Pons (tissue), 1 donor: ENCODE measurements around the gene TPT1.
A peak's percentile ranks its signal among the peaks of the same experiment; 100 is the strongest.
"Not testable (repeated sequence)": the region's sequence is repeated elsewhere in the genome, so short reads cannot be mapped to it uniquely, and the experiment has no call there.

Experiments used
- DNase-seq: peaks from one replicate; pipeline ENCODE4 v3.0.0-alpha.2; 2016; ENCODE audit warnings: low spot score

Gene TPT1

GRCh38 chr13:45367358-45367757 is 26.4 kb upstream of the TPT1 start:
- DNase-seq, result no peak

DNA sequence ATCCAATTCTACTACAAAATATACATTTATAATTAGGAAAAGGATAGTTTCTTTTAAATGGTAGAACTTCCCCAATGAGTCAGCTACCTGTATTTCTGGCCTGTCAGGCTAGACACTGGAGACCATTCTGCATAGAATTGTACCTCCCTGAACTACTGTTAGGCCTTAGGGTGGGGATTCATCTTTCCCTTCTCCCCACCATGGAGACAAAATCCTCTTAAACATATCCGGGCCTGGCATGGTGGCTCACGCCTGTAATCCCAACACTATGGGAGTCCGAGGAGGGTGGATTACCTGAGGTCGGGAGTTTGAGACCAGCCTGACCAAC is 24.5 kb upstream of the TPT1 start:
- DNase-seq, result no peak

- DNase-seq, result no peak
Observed at GRCh38 chr13:45364876-45365557, 24.0 kb upstream of the TPT1 start.

DNA sequence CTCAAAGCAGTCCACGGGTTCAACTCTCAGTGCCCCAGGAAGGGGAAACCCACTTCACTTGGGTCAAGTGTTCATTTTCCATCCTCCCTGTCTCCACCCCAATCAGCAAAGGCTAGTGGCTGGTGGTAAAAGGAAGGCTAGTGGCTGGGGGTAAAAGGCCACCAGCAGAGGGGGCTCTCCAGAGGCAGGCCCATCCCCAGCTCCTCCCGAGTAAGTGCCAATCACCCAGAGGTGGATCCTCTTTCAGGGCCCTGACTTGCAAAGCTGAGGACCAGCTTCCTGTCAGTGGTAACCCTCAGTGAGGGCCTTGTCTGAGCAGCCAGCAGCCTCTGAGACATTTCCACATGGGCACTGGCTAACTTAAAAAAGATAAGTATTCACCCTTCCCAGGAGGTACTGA is 22.0 kb upstream of the TPT1 start:
- DNase-seq, result no peak

- DNase-seq, result no peak
Observed at GRCh38 chr13:45361596-45362206, 20.7 kb upstream of the TPT1 start.

- DNase-seq, result no peak
Observed at GRCh38 chr13:45356966-45357672, 16.1 kb upstream of the TPT1 start.

GRCh38 chr13:45353895-45354294 is 12.9 kb upstream of the TPT1 start:
- DNase-seq, result no peak

- no peak for DNase-seq
Observed at GRCh38 chr13:45352031-45352430, 11.0 kb upstream of the TPT1 start.

GRCh38 chr13:45350152-45350551 is 9.2 kb upstream of the TPT1 start:
- DNase-seq, result no peak

- DNase-seq, result no peak
Observed at GRCh38 chr13:45349438-45349837, 8.5 kb upstream of the TPT1 start.

- DNase-seq, result not testable (repeated sequence)
Observed at GRCh38 chr13:45344064-45344463, 3.1 kb upstream of the TPT1 start.

GRCh38 chr13:45343102-45343501 is 2.1 kb upstream of the TPT1 start:
- not testable (repeated sequence) for DNase-seq

- DNase-seq, result not testable (repeated sequence)
Observed at GRCh38 chr13:45342668-45343067, 1.7 kb upstream of the TPT1 start.

DNA sequence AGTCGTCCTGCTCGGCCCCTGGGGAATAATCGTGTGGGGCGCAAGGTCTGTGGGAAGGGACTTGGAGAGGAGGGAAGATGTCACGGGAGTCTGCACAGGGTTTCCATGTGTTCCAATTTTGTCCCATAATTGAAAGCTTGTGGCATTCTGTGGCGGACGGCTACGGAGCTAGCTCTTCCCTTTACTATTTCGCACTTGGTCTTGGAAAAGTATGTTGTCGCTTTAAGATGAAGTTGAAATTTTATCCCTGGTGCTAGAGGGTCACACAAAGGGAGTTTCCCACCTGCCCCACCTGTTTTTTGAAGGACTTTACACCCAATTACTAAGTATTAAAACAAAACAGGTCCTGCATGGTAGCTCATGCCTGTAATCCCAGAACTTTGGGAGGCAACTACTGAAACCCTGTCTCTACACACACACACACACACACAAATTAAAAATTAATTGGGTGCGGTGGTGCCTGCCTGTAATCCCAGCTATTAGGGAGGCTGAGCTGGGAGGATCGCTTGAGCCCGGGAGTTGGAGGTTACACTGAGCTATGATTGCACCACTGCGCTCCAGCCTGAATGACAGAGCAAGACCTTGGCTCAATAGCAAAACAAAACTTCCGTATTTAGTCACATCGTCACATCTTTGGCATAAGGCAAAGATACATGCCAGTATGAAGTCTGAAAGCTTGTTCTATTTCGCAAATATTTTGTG is 967 bp upstream of the TPT1 start:
- no peak for DNase-seq

GRCh38 chr13:45340422-45341033 is 455 bp downstream of the TPT1 start:
- DNase-seq, result peak; percentile 90

GRCh38 chr13:45339867-45340266 is 1.1 kb downstream of the TPT1 start:
- no peak for DNase-seq

DNA sequence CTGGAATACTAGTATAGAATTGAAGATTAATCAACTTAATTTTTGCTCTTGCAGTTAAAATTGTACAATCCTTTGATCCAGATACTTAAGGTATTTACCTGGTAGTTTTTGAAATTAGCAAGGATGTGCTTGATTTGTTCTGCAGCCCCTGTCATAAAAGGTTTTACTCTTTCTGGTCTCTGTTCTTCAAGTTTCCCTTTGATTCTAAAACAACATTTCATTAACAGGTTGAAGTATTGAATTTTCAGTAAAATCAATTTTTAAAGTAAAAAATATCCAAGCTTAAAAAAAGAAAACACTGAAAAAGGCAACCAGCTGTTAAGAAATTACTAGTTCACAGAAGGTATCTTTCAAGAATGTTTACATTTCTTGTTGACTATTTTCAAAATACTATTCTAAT is 1.6 kb downstream of the TPT1 start:
- no peak for DNase-seq

DNA sequence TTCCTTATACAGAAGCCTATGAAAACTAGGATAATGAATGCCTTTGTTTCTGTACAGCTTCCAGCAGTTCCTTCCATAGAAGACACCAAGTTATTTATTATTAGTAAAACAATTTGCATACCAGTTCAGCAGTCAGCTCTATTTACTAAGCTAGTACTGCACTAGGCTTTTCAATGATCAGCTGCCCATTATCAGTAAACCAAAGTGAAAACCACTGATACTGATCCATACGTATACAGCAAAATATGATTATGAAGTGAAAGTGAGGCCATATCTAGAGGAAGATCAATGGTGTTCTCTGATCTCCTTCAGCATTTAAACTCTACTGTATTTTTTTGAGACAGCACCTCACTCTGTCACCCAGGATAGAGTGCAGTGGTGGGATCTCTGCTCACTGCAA is 3.2 kb downstream of the TPT1 start:
- no peak for DNase-seq

DNA sequence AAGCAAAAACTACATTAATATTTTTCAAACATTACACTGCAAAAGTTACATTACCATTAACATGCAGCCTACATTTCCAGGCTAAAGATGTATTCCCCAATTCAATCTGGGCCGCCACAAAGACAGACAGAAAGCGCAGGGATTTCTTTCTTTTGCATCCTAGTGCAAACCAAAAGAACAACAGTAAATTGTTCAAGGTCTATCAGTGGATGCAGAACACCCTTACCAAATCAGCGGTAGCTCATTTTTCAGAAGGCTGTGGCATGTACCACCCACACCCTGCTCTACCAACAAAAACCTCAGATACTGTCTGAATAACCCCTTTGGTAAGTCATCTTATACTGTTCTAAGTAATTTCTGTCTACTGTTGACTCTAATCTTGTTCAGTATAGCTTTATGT is 3.6 kb downstream of the TPT1 start:
- no peak for DNase-seq

DNA sequence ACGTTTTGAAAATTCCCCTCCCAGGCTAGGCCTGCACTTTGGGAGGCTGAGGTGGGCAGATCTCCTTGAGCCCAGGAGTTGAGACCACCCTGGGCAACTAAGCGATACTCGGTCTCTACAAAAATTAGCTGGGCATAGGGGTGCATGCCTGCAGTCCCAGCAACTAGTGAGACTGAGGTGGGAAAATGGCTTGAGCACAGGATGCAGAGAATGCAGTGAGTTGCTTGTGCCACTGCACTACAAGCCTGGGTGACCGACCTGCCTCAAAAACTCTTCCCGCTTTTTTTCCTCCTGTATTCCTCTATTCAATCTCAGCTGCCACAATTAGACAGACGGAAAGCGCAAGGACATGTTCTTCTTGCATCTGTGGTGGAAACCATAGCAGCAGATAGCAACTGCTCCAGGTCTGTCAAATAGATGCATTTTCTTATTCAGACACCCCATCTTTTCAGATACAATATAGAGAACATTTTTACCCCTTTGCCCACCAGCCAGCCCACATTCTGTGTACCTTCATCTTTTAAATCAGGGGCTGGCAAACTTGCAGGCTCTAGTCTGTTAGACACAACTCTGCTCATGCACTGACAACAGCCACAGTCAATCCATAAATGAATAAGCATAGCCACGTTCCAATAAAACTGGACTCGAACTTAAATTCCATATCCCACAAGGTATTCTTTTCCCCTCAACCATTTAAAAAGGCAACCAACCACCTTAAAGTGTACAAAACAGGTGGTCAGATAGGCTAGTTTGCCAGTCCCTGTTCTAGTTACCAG is 4.8 kb downstream of the TPT1 start:
- DNase-seq, result no peak

DNA sequence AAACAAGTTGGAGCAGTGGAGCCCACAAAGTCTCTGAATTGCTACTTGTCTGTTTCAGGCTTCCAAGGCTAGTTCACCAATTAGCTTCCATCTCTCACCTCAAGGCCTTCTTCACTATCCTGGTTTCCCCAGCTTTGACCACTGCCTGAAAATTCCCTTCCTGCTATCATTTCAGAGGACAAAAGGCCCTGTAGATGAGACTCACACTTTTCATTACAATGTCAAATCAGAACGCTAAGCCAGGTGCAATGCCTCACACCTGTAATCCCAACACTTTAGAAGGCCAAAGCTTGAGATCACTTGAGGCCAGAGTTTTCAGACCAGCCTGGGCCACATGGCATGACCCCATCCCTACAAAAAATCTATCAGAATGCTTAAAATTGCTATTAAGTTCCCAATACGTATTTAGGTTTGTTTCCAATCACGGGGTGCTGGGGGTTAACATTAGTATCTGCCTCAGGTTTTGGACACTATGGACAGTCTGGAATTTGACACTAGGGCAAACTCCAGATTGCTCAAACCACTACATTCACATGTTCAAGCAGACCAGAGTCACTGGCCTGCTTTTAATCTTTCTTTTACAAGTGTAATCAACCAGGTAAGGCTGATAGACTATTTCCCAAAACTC is 5.5 kb downstream of the TPT1 start:
- no peak for DNase-seq
